HG03135 (cell line): ENCODE results near the gene MTMR8.
A peak's percentile ranks its signal among the peaks of the same experiment; 100 is the strongest.
"Not testable (repeated sequence)": the region's sequence is repeated elsewhere in the genome, so short reads cannot be mapped to it uniquely, and the experiment has no call there.

Source experiments
- ATAC-seq: cut with Tn5 transposase; IDR thresholded peaks from one replicate; pipeline ENCODE4 v1.9.1; 2021; ENCODE audit warnings: mild to moderate bottlenecking, moderate library complexity; ENCODE audit not compliant: unreplicated experiment

Gene MTMR8

DNA sequence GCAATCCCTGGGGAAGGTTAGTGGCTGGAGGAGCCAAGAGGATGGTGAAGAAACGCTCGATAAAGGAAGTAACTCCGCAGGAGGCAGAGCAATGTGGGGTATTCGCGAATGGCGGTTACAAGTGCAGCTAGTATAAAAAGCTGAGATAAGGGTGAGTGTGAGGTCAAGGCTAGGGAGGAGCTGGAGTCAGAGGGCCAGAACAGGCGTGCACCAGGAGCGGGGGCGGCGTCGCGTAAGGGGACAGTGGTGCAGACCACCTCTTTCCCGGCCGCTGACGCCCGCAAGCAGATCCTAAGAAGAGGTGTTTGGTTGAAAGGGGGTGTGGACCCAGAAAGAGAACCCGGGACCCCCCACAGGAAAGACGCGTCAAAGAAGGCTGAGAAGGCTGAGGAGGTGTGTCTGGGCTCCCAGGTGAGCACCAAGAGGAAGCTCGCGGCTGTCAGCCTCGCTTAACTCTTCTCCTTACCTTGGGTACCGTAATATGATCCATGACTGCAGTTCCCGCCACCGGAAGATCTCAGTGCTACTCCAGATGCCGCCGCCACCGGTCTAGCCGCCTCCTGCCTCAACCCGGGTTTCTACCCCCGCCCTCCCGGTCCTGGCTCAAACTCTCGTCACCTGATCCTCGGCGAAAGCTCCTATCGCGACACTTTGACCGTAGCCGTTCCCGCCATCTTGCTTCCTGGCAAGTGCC, at the start of gene MTMR8:
TSS of gene MTMR8 (minus strand) at position 579 of the 694 bp plus-strand sequence. CDS start at position 490, 89 bp downstream.
- ATAC-seq, result peak; percentile 92

DNA sequence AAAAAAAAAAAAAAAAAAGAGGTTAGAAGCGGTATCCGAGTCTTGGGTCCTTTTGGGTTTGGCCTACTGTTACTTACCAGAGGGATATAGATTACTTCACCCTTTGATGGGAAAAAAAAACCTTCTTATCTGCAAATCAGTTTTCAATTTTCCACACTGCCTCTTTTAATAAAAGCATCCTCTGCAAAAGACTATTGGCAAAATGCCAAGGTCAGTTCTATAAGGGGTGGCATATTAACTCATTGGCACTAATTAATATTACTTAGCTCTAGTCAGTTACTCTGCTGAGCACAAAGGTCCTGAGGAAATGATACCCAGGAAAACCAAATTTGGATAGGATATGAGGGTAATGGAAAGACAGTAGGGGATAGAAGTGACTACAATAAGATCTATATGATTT, 44.3 kb upstream of the MTMR8 start:
- ATAC-seq, result no peak

DNA sequence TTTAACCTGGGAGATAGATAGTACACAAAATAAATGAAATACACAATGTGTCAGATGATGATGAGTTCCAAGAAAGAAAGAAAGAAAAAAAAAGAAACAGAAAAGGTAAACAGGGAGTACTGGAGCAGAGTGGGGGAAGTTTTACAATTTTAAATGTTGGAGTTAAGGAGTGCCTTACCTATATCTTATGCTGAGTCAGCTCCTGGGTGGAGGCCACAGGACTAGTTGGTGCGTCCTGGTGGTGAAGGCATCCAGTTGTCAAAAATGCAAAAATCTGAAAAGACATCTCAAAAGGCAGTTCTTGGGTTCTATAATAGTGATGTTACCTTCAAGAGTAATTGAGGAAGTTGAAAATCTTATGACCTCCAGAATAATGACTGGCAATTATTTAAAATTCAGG, 42.4 kb upstream of the MTMR8 start:
- no peak for ATAC-seq

DNA sequence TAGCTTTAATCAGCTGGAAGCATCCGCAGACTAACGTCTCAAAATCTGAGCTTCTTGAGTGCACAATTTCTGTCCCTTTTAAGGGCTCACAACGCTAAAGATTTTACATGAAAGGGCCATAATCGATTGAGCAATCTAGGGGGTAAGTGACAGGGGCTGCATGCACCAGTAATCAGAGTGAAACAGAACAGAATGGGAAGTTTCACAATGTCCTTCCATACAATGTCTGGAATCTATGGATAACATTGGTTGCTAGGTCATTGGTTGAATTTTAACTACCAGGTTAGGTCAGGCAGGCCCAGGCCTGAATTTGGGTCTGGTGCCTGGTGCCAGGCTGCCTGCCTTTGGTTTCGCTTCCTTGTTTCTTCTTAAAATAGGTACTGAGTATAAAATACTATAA, 42.0 kb upstream of the MTMR8 start:
- ATAC-seq, result no peak

DNA sequence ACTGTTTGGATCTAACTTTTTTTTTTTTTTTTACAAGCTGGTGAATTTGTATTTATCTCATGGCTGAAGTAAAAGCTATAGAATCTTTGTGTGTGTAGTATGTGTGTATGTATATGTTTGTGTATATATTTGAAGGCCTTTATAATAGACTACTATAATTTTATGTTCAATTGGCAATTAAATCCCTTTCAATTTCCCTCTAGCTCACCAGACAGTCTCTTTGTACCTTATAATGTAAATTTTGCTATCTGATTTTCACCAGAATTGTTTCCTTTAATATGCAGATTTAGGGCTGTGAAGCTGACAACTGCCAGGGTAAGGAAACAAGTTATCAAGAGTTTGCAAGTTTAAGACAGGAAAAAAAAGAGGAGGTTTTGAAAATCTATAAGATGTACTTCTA, 33.1 kb upstream of the MTMR8 start:
- ATAC-seq, result no peak

GRCh38 chrX:64427787-64428186, 32.5 kb upstream of the MTMR8 start:
- peak; percentile 88 for ATAC-seq

DNA sequence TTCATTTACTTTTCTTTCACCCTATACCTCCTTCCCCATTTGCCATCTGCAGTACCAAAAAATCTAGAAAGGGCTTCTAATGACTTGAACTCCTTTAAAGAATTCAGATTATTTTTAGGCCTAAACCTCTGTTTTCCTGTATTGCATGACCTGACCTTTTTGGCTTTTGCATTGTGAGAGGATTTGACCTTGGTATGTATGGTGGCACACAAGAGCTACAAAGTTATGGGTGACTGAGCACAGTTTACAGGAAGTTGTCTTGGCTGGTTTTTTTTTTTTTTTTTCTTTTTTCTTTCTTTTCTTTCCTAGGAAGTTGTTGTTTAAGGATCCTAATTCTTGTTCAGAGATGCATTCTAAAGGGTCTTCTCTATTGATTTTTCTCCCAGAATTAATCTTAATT, 32.0 kb upstream of the MTMR8 start:
- no peak for ATAC-seq

DNA sequence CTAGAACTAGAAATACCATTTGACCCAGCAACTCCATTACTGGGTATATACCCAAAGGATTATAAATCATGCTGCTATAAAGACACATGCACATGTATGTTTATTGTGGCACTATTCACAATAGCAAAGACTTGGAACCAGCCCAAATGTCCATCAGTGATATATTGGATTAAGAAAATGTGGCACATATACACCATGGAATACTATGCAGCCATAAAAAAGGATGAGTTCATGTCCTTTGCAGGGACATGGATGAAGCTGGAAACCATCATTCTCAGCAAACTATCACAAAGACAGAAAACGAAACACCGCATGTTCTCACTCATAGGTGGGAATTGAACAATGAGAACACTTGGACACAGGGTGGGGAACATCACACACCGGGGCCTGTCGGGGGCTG, 14.5 kb upstream of the MTMR8 start:
- ATAC-seq, result not testable (repeated sequence)

DNA sequence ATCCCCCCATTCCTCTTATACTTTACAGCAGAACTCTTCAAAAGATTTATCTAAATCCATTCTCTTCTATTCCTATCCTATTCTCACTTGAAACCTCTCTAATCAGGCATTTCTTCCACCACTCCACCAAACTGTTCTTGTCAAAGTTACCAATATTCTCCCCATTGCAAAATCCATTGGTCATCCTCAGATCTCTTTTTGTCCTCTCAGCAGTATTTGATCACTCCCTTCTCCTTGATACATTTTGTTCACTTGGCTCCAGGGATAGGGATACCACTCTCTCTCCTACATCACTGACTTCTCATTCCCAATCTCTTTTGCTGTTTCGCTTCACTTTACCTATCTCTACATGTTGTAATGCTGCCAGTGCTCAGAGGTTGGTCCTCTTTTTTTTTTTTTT, 2.8 kb upstream of the MTMR8 start:
- no peak for ATAC-seq

DNA sequence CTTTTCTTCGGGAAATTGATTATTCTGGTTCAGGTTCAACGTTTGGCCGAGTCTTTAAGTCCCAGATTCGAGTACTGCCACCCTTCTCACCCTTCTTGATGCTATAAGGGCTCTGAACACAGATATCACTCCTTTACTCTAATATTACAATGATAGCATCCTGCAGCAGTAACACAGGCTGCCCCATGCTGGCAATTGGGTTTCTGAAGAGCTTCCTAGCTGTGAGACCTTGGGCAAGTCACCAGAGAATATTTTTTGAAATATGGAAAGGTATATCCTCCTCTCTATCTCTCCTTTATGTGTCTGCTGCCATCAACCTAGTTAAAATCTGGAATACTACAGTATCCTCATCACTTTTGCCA, 297 bp upstream of the MTMR8 start:
- ATAC-seq, result peak; percentile 19

- no peak for ATAC-seq
Observed at GRCh38 chrX:64394059-64394873, 986 bp downstream of the MTMR8 start.

DNA sequence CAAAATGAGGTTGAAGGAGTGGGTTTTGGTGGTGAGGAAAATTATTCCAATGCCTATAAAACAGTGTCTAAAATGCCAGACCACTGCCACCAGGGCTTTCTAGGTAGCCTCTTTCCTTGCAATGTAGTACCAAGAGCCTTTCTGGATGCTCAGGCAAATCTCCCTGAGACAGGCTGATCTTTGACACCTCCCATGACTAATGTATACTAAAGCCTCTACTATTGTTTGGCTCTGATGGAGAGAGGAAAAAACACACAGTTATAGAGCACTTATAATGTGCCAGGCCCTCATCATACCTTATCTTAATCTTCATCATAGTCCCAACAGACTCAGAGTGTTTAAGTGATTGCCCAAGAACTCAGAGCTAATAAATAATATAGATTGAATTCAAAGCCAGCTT, 5.8 kb downstream of the MTMR8 start:
- ATAC-seq, result no peak

DNA sequence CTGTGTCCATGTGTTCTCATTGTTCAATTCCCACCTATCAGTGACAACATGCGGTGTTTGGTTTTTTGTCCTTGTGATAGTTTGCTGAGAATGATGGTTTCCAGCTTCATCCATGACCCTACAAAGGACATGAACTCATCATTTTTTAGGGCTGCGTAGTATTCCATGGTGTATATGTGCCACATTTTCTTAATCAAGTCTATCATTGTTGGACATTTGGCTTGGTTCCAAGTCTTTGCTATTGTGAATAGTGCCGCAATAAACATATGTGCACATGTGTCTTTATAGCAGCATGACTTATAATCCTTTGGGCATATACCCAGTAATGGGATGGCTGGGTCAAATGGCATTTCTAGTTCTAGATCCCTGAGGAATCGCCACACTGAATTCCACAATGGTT, 14.5 kb downstream of the MTMR8 start:
- not testable (repeated sequence) for ATAC-seq

GRCh38 chrX:64379924-64380323, 15.3 kb downstream of the MTMR8 start:
- ATAC-seq, result no peak

GRCh38 chrX:64377753-64378152, 17.5 kb downstream of the MTMR8 start:
- ATAC-seq, result no peak

- no peak for ATAC-seq
Observed at GRCh38 chrX:64352081-64352480, 43.2 kb downstream of the MTMR8 start.

DNA sequence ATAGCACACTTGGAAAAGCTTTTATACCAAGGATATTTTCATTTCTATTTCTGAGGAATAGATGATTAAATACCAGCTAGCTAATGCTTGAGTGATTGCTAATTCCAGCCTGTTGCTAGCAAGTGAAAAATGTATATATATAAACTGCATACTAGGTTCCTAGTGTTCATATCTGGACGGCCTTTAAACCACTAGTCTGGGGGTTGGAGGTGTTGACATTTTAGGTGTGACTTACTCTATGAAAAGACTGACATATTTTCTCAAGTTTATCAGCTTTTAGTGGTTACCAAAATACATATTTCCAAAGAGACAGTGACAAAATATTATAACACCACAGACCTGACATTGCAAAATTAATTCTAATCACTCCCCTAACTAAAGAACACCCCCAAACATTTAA, 44.7 kb downstream of the MTMR8 start:
- ATAC-seq, result no peak

GRCh38 chrX:64350047-64350446, 45.2 kb downstream of the MTMR8 start:
- no peak for ATAC-seq

GRCh38 chrX:64342811-64343210, 52.4 kb downstream of the MTMR8 start:
- ATAC-seq, result no peak

DNA sequence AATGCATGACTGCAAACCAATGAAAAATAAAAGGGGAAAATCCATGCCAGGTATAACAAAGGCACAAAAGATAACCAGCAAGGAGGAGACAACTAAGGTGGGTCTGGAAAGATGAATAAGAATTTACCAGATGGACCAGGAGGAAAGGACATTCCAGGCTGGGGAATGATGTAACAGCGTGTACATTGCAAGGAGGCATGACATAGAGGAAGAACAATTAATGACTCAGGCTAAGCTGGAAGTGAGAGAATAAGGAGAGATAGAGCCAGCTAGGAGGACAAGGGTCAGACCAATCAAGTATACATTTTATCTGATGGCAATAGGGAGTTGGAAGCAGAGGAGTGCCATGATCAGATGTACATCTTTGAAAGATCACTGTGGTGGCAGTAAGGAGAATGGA, 57.0 kb downstream of the MTMR8 start:
- no peak for ATAC-seq

GRCh38 chrX:64334467-64334866, 60.8 kb downstream of the MTMR8 start:
- ATAC-seq, result no peak

DNA sequence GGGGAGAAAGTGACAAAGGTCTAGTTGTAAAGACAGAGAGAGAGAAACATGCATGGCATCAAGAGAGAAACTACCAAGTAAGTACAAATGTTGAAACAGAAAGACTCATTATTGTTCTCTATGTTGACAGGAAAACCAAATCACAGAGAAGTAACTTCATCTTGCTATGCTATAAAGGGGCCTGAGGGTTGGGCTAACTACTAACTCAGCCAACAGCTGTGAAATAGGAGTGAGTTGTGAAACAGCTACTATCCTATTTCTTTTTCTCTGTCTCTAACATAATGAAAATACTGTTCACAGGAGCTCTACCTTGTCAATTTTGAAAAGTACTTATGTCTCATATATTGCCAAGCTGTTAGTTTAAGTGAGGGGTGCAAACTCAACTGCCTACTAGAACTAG, 65.0 kb downstream of the MTMR8 start:
- no peak for ATAC-seq
